ENCODE measurements around the gene HHIPL1.
"Not testable (repeated sequence)": the region's sequence is repeated elsewhere in the genome, so short reads cannot be mapped to it uniquely, and the experiment has no call there.

HHIPL1 gene

GRCh38 chr14:99627510-99628381, 17.2 kb upstream of the HHIPL1 start:
- Histone ChIP-seq H3K27me3 (ENCODE audit: low read depth, low read length) (no peaks in the 10 kb centered on the region), H3K4me3 (ENCODE audit: low read depth in 1 of 2, low read length in 2 of 2) (no peak overlapping the region), H3K27ac (ENCODE audit: low read length) (no peak overlapping the region), H3K4me1 (ENCODE audit: control insufficient read depth in 1 of 2, insufficient read depth in 2 of 2, low read length in 2 of 2) (peaks cover 0 to 6% of the 10 kb centered on the region in 2 donors), H3K9me3 (ENCODE audit: control insufficient read depth in 1 of 2, low read length in 2 of 2) (no peaks in the 10 kb centered on the region), H3K36me3 (ENCODE audit: control insufficient read depth in 1 of 2, insufficient read depth in 2 of 2, low read length in 2 of 2) (no peaks in the 10 kb centered on the region)

- no peak overlapping the region for H3K4me3 ChIP-seq (ENCODE audit: low read depth in 1 of 2, low read length in 2 of 2)
- no peaks in the 10 kb centered on the region for H3K4me1 ChIP-seq (ENCODE audit: control insufficient read depth in 1 of 2, insufficient read depth in 2 of 2, low read length in 2 of 2)
These were observed 15.9 kb upstream of the HHIPL1 start for GRCh38 chr14:99628887-99629618.

GRCh38 chr14:99630202-99630601, 14.7 kb upstream of the HHIPL1 start:
- no peak overlapping the region for H3K4me3 ChIP-seq (ENCODE audit: low read depth in 1 of 2, low read length in 2 of 2)

More at GRCh38 chr14:99628887-99629618, 15.9 kb upstream of the HHIPL1 start:
- no peaks in the 10 kb centered on the region for H3K36me3 ChIP-seq (ENCODE audit: control insufficient read depth in 1 of 2, insufficient read depth in 2 of 2, low read length in 2 of 2)
- H3K27ac ChIP-seq (ENCODE audit: low read length): no peak overlapping the region
- H3K9me3 ChIP-seq (ENCODE audit: control insufficient read depth in 1 of 2, low read length in 2 of 2): no peaks in the 10 kb centered on the region
- no peaks in the 10 kb centered on the region for H3K27me3 ChIP-seq (ENCODE audit: low read depth, low read length)

GRCh38 chr14:99632410-99633035, 12.4 kb upstream of the HHIPL1 start:
- H3K4me3 ChIP-seq (ENCODE audit: low read depth in 1 of 2, low read length in 2 of 2): no peak overlapping the region
- H3K27me3 ChIP-seq (ENCODE audit: low read depth, low read length): no peaks in the 10 kb centered on the region
- no peaks in the 10 kb centered on the region for H3K36me3 ChIP-seq (ENCODE audit: control insufficient read depth in 1 of 2, insufficient read depth in 2 of 2, low read length in 2 of 2)
- no peaks in the 10 kb centered on the region for H3K9me3 ChIP-seq (ENCODE audit: control insufficient read depth in 1 of 2, low read length in 2 of 2)
- H3K27ac ChIP-seq (ENCODE audit: low read length): no peak overlapping the region
- H3K4me1 ChIP-seq (ENCODE audit: control insufficient read depth in 1 of 2, insufficient read depth in 2 of 2, low read length in 2 of 2): no peaks in the 10 kb centered on the region

More at GRCh38 chr14:99630202-99630601, 14.7 kb upstream of the HHIPL1 start:
- Histone ChIP-seq H3K4me1 (ENCODE audit: control insufficient read depth in 1 of 2, insufficient read depth in 2 of 2, low read length in 2 of 2) (no peaks in the 10 kb centered on the region), H3K9me3 (ENCODE audit: control insufficient read depth in 1 of 2, low read length in 2 of 2) (no peaks in the 10 kb centered on the region), H3K36me3 (ENCODE audit: control insufficient read depth in 1 of 2, insufficient read depth in 2 of 2, low read length in 2 of 2) (no peaks in the 10 kb centered on the region), H3K27me3 (ENCODE audit: low read depth, low read length) (no peaks in the 10 kb centered on the region), H3K27ac (ENCODE audit: low read length) (no peak overlapping the region)

DNA sequence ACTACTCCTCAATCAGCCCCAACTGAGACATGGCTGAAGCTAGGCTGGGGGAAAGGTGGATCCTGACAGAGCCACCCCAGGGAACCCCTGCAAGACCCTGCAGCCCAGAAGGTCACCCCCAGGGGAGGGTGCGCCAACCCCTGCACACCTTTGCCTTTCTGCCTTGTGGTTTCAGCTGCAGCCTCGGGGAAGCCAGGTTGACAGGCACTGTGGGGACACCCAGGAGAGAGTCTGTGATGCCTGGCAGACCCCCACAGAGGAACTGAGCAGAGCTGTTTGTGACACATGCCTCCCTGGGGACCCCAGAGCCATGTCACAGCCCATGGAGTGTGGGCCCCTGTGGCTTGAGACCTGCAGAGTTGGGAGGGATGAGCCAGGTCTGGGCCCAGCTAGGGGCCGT, 11.8 kb upstream of the HHIPL1 start:
- Histone ChIP-seq H3K9me3 (ENCODE audit: control insufficient read depth in 1 of 2, low read length in 2 of 2) (no peaks in the 10 kb centered on the region), H3K36me3 (ENCODE audit: control insufficient read depth in 1 of 2, insufficient read depth in 2 of 2, low read length in 2 of 2) (no peaks in the 10 kb centered on the region), H3K27me3 (ENCODE audit: low read depth, low read length) (no peaks in the 10 kb centered on the region), H3K4me1 (ENCODE audit: control insufficient read depth in 1 of 2, insufficient read depth in 2 of 2, low read length in 2 of 2) (no peaks in the 10 kb centered on the region), H3K27ac (ENCODE audit: low read length) (no peak overlapping the region), H3K4me3 (ENCODE audit: low read depth in 1 of 2, low read length in 2 of 2) (no peak overlapping the region)

DNA sequence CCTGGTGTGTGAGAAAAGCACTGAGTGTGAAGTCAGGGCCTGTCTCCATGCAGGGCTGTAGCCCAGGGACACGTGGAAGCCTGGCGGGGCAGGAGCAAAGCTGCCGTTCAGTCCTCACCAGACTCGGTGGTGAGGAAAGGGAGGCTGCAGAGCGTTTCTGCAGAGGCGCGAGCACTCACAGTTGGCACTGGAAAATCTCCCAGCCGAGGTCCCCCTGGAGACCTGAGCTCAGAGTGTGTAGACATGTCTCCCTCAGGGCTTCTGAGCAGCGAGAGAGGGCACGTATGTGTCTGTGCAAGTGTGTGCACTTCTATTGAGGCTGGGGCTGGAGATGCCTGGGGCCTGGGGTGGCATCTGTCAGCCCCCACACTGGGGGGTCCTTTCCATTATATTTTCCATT, 11.0 kb upstream of the HHIPL1 start:
- H3K4me1 ChIP-seq (ENCODE audit: control insufficient read depth in 1 of 2, insufficient read depth in 2 of 2, low read length in 2 of 2): no peaks in the 10 kb centered on the region
- H3K27me3 ChIP-seq (ENCODE audit: low read depth, low read length): no peaks in the 10 kb centered on the region
- H3K27ac ChIP-seq (ENCODE audit: low read length): no peak overlapping the region
- no peaks in the 10 kb centered on the region for H3K36me3 ChIP-seq (ENCODE audit: control insufficient read depth in 1 of 2, insufficient read depth in 2 of 2, low read length in 2 of 2)
- no peak overlapping the region for H3K4me3 ChIP-seq (ENCODE audit: low read depth in 1 of 2, low read length in 2 of 2)
- no peaks in the 10 kb centered on the region for H3K9me3 ChIP-seq (ENCODE audit: control insufficient read depth in 1 of 2, low read length in 2 of 2)

- Histone ChIP-seq H3K27ac (ENCODE audit: low read length) (no peak overlapping the region), H3K4me1 (ENCODE audit: control insufficient read depth in 1 of 2, insufficient read depth in 2 of 2, low read length in 2 of 2) (no peaks in the 10 kb centered on the region), H3K9me3 (ENCODE audit: control insufficient read depth in 1 of 2, low read length in 2 of 2) (no peaks in the 10 kb centered on the region), H3K27me3 (ENCODE audit: low read depth, low read length) (no peaks in the 10 kb centered on the region), H3K4me3 (ENCODE audit: low read depth in 1 of 2, low read length in 2 of 2) (no peak overlapping the region), H3K36me3 (ENCODE audit: control insufficient read depth in 1 of 2, insufficient read depth in 2 of 2, low read length in 2 of 2) (no peaks in the 10 kb centered on the region)
These were observed 10.5 kb upstream of the HHIPL1 start for GRCh38 chr14:99634443-99634842.

DNA sequence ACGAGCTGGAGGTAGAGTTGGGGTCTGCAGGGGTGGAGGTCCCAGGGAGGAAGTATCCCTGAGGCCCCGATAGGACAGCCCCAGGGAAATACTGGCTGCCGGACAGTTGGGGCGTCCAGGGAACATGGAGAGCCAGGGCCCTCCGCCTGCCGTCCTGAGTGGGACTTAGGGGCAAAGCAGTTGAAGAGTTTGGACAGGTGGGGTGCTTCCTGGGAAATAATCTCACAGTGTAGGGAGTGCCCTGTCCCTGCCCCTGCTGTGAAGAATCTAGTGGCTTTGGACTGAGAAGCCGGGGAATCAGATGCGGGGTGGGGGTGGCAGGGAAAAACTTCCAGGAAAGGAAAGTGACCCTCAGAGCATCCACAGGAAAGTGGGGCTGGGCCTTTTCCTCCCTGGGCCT, 9.8 kb upstream of the HHIPL1 start:
- Histone ChIP-seq H3K4me1 (ENCODE audit: control insufficient read depth in 1 of 2, insufficient read depth in 2 of 2, low read length in 2 of 2) (no peaks in the 10 kb centered on the region), H3K36me3 (ENCODE audit: control insufficient read depth in 1 of 2, insufficient read depth in 2 of 2, low read length in 2 of 2) (no peaks in the 10 kb centered on the region), H3K27ac (ENCODE audit: low read length) (no peak overlapping the region), H3K4me3 (ENCODE audit: low read depth in 1 of 2, low read length in 2 of 2) (no peak overlapping the region), H3K9me3 (ENCODE audit: control insufficient read depth in 1 of 2, low read length in 2 of 2) (no peaks in the 10 kb centered on the region), H3K27me3 (ENCODE audit: low read depth, low read length) (no peaks in the 10 kb centered on the region)

GRCh38 chr14:99636487-99636886, 8.4 kb upstream of the HHIPL1 start:
- Histone ChIP-seq H3K9me3 (ENCODE audit: control insufficient read depth in 1 of 2, low read length in 2 of 2) (no peaks in the 10 kb centered on the region), H3K4me1 (ENCODE audit: control insufficient read depth in 1 of 2, insufficient read depth in 2 of 2, low read length in 2 of 2) (no peaks in the 10 kb centered on the region), H3K27ac (ENCODE audit: low read length) (no peak overlapping the region), H3K4me3 (ENCODE audit: low read depth in 1 of 2, low read length in 2 of 2) (no peak overlapping the region), H3K36me3 (ENCODE audit: control insufficient read depth in 1 of 2, insufficient read depth in 2 of 2, low read length in 2 of 2) (no peaks in the 10 kb centered on the region), H3K27me3 (ENCODE audit: low read depth, low read length) (no peaks in the 10 kb centered on the region)

GRCh38 chr14:99637624-99638023, 7.3 kb upstream of the HHIPL1 start:
- Histone ChIP-seq H3K9me3 (ENCODE audit: control insufficient read depth in 1 of 2, low read length in 2 of 2) (no peaks in the 10 kb centered on the region), H3K27me3 (ENCODE audit: low read depth, low read length) (no peaks in the 10 kb centered on the region), H3K27ac (ENCODE audit: low read length) (no peak overlapping the region), H3K36me3 (ENCODE audit: control insufficient read depth in 1 of 2, insufficient read depth in 2 of 2, low read length in 2 of 2) (no peaks in the 10 kb centered on the region), H3K4me3 (ENCODE audit: low read depth in 1 of 2, low read length in 2 of 2) (no peak overlapping the region), H3K4me1 (ENCODE audit: control insufficient read depth in 1 of 2, insufficient read depth in 2 of 2, low read length in 2 of 2) (no peaks in the 10 kb centered on the region)

- not testable (repeated sequence) for H3K4me3 ChIP-seq (ENCODE audit: low read depth in 1 of 2, low read length in 2 of 2); H3K4me1 ChIP-seq (ENCODE audit: control insufficient read depth in 1 of 2, insufficient read depth in 2 of 2, low read length in 2 of 2); H3K9me3 ChIP-seq (ENCODE audit: control insufficient read depth in 1 of 2, low read length in 2 of 2); H3K36me3 ChIP-seq (ENCODE audit: control insufficient read depth in 1 of 2, insufficient read depth in 2 of 2, low read length in 2 of 2); H3K27me3 ChIP-seq (ENCODE audit: low read depth, low read length); H3K27ac ChIP-seq (ENCODE audit: low read length)
These were observed 2.2 kb upstream of the HHIPL1 start for GRCh38 chr14:99642771-99643170.

All from muscle layer of duodenum (tissue), 2 donors.